ENCODE data around the gene F2RL1. TPM values are rescaled to one million over a fixed set of nuclear protein-coding genes. Genes with fewer than 3 reads are reported as not detected.
"Not testable (repeated sequence)": the region's sequence is repeated elsewhere in the genome, so short reads cannot be mapped to it uniquely, and the experiment has no call there.

F2RL1 gene
- total RNA-seq, 6 donors from 2014 or later: 2.1 to 9.7 (median 8.1) TPM

DNA sequence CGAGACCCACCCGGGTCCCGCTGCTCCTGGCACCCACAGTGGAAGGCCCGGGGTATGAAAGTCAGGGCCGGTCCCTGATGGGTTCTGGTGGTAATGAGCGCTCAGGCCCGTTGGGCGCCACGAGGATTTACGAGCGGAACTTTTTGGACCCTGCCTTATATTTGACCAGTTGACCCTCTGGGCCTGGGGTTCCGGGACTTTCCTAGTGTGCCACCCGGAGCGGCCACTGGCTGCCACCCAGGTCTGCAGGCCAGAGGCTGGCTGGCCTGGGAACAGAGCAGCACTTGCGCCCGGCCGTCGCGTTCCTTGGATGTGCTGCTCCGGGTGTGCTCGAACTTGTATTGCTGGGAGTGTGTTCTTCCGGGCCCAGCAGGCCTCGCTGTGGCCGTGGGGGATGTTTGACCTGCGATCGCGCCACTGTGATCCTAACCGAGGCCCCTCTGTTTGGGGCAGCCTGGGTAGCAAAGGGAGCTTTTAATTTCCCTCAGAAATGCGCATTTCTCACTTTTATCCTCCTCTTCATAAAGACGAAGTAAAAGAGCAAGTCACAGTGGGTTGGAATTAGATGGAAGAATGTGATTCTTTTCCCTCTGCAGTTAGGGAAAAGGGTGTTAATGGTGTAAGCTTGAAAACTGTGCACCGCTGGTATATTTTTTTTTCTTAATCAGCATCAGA lies 1.2 kb downstream of the F2RL1 start:
- Histone ChIP-seq H3K27me3 (no peaks in the 10 kb centered on the region), H3K4me1 (peaks cover 6 to 24% (median 14%) of the 10 kb centered on the region in 4 donors), H3K4me3 (peak overlapping the region; percentile 25 to 65 (median 58)), H3K36me3 (no peaks in the 10 kb centered on the region), H3K27ac (peak overlapping the region in 3 of 4 donors; percentile 20 to 72 (median 49)), H3K9me3 (no peaks in the 10 kb centered on the region)
- TF ChIP-seq EP300 (IDR thresholded peaks at IDR 0.05) (no peak), POLR2AphosphoS5 (IDR thresholded peaks at IDR 0.05) (no peak), POLR2A (IDR thresholded peaks at IDR 0.05) (no peak)
- TF ChIP-seq, protein P1, sequence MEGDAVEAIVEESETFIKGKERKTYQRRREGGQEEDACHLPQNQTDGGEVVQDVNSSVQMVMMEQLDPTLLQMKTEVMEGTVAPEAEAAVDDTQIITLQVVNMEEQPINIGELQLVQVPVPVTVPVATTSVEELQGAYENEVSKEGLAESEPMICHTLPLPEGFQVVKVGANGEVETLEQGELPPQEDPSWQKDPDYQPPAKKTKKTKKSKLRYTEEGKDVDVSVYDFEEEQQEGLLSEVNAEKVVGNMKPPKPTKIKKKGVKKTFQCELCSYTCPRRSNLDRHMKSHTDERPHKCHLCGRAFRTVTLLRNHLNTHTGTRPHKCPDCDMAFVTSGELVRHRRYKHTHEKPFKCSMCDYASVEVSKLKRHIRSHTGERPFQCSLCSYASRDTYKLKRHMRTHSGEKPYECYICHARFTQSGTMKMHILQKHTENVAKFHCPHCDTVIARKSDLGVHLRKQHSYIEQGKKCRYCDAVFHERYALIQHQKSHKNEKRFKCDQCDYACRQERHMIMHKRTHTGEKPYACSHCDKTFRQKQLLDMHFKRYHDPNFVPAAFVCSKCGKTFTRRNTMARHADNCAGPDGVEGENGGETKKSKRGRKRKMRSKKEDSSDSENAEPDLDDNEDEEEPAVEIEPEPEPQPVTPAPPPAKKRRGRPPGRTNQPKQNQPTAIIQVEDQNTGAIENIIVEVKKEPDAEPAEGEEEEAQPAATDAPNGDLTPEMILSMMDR (IDR thresholded peaks at IDR 0.05): no peak
- DNase-seq (peak; percentile 36 to 84), ATAC-seq (ENCODE audit: low FRiP score in 2 of 2) (peak; percentile 9 to 38)
- WGBS, 2 donors: 39 to 81% methylated on average over 8 to 28 of the region's 31 CpGs

DNA sequence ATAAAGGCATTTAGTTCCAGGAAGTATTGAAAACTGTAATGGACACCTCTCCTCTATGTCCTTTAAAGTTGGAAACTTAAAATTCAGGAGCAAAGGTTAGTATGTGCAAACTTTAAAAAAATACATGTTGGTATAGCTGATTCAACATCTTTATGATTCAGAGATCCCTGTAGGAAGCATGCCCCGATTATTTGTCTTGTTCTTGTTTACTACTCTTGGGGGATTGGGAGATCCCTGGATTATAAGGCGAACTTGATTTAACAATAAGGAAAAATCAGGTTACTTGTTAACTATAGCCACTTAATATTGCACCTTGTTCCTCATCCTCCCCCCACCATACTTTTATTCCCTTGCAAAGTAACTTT lies 1.7 kb downstream of the F2RL1 start:
- no peaks in the 10 kb centered on the region for H3K9me3 ChIP-seq
- H3K4me3 ChIP-seq: peak overlapping the region in 2 of 4 donors; percentile 56 to 59
- no peaks in the 10 kb centered on the region for H3K27me3 ChIP-seq
- DNase-seq (no peak), ATAC-seq (ENCODE audit: low FRiP score in 2 of 2) (no peak)
- H3K27ac ChIP-seq: no peak overlapping the region
- H3K4me1 ChIP-seq: peaks cover 6 to 24% (median 14%) of the 10 kb centered on the region in 4 donors
- no peak for TF ChIP-seq POLR2AphosphoS5 (IDR thresholded peaks at IDR 0.05)
- TF ChIP-seq EP300 (IDR thresholded peaks at IDR 0.05): no peak
- no peaks in the 10 kb centered on the region for H3K36me3 ChIP-seq
- WGBS, 2 donors: 61 to 76% methylated on average over 2 of the region's 2 CpGs

DNA sequence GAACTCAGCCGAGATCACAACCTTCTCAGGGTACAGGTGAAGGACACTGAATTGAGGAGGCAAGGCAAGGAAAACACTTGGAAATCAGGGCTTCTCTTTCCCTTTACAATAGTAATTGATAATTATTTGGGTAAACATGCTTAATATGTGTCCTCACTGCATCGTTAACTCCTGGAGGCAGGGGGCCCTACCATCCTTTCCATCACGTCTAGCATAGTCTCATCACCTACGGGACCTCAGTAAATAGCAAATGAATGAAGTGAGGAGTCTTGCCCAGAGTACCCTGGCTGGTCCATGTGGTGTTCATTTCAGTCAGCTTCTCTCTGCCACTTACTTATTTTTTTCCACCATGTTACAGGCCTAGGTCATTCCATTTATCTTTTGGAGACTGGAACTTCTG lies 2.3 kb downstream of the F2RL1 start:
- peaks cover 6 to 24% (median 14%) of the 10 kb centered on the region in 4 donors for H3K4me1 ChIP-seq
- H3K36me3 ChIP-seq: no peaks in the 10 kb centered on the region
- H3K9me3 ChIP-seq: no peaks in the 10 kb centered on the region
- DNase-seq: no peak
- no peak for ATAC-seq (ENCODE audit: low FRiP score in 2 of 2)
- no peak for TF ChIP-seq POLR2A (IDR thresholded peaks at IDR 0.05)
- TF ChIP-seq EP300 (IDR thresholded peaks at IDR 0.05): no peak
- TF ChIP-seq, protein P1 (IDR thresholded peaks at IDR 0.05): no peak
- TF ChIP-seq POLR2AphosphoS5 (IDR thresholded peaks at IDR 0.05): no peak
- 74 to 78% methylated on average over 4 of the region's 4 CpGs for WGBS, 2 donors
- H3K27me3 ChIP-seq: no peaks in the 10 kb centered on the region
- H3K4me3 ChIP-seq: no peak overlapping the region
- H3K27ac ChIP-seq: no peak overlapping the region

DNA sequence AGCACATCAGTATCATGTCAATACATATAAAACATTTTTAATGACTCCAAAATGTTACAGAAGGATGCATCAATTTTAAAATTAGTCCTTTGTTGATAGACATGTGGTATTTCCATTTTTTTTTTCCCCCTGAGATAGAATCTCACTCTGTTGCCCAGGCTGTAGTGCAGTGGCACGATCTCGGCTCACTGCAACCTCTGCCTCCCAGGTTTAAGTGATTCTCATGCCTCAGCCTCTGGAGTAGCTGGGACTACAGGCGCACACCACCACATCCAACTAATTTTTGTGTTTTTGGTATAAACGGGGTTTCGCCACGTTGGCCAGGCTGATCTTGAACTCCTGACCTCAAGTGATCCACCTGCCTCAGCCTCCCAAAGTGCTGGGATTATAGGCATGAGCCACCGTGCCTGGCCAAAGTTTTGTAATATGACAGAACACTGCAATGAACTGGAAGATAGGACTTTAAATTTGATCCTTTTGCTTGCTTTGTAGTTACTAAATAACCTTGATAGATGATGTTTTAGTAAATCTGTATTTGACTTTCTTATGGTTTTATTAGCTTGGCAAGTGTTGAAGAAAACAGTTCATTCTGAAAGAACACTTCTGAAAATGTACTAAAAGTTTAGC lies 3.4 kb downstream of the F2RL1 start:
- 78 to 89% methylated on average over 7 of the region's 7 CpGs for WGBS, 2 donors
- not testable (repeated sequence) for DNase-seq

DNA sequence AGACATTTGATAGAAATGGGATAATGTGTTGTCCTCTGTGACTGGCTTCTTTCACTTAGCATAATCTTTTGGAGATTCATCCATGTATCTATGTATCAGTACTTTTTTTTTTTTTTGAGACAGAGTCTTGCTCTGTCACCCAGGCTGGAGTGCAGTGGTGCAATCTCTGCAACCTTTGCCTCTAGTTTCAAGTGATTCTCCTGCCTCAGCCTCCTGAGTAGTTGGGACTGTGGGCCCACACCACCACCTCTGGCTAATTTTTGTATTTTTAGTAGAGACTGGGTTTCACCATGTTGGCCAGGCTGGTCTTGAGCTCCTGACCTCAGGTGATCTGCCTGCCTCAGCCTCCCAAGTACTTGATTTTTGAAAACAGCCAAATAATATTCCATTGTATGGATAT lies 7.6 kb downstream of the F2RL1 start:
- H3K9me3 ChIP-seq; H3K27ac ChIP-seq; DNase-seq; ATAC-seq (ENCODE audit: low FRiP score in 2 of 2); H3K36me3 ChIP-seq; H3K4me1 ChIP-seq; H3K4me3 ChIP-seq; H3K27me3 ChIP-seq: not testable (repeated sequence)

More for the DNA sequence above, 3.4 kb downstream of the F2RL1 start:
- H3K9me3 ChIP-seq; H3K4me3 ChIP-seq; H3K27me3 ChIP-seq; H3K36me3 ChIP-seq; H3K27ac ChIP-seq; ATAC-seq (ENCODE audit: low FRiP score in 2 of 2): not testable (repeated sequence)
- H3K4me1 ChIP-seq: peaks cover 6 to 24% (median 14%) of the 10 kb centered on the region in 4 donors

DNA sequence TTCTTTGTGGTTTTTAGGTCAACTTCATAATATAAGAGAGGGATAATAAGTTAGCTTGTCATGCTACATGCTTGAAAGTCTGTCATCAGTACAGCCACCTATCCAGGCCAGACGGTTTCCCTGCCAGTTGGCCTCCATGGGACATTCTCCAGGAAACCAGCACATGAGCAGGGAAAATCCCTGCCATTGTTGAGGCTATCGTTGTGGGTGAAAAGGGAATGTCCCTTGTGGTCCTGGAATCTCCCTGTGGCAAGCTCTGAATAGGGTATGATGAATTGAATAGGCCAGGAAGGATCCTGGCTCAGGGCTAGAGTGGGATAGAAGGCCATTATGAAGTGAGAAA lies 12.3 kb downstream of the F2RL1 start:
- H3K27me3 ChIP-seq: no peaks in the 10 kb centered on the region
- ATAC-seq (ENCODE audit: low FRiP score in 2 of 2) (no peak), DNase-seq (no peak)
- no peaks in the 10 kb centered on the region for H3K4me1 ChIP-seq
- WGBS, 2 donors: 20 to 37% methylated on average over 2 of the region's 2 CpGs
- H3K4me3 ChIP-seq: no peak overlapping the region
- no peaks in the 10 kb centered on the region for H3K9me3 ChIP-seq
- TF ChIP-seq EP300 (IDR thresholded peaks at IDR 0.05): no peak
- no peak for TF ChIP-seq POLR2AphosphoS5 (IDR thresholded peaks at IDR 0.05)
- TF ChIP-seq, protein P1 (IDR thresholded peaks at IDR 0.05): no peak
- no peak for TF ChIP-seq POLR2A (IDR thresholded peaks at IDR 0.05)
- no peak overlapping the region for H3K27ac ChIP-seq
- H3K36me3 ChIP-seq: no peaks in the 10 kb centered on the region
